Natural killer cell (primary cell): ENCODE data around the gene FEM1B. TPM values are rescaled to one million over a fixed set of nuclear protein-coding genes. Genes with fewer than 3 reads are reported as not detected.

Experiments used
- ATAC-seq, 3 donors: fragments of 150-1000 bp in 2 of 3; fragments of 200-7000 bp in 1 of 3; cut with Tn5 transposase; 1 replicate in 1 of 3; 2 replicates in 2 of 3; pipeline ENCODE4 v1.10.0; 2021; ENCODE audit warnings: mild to moderate bottlenecking in 2 of 3, moderate library complexity in 2 of 3
- DNase-seq, 2 donors: peaks; one replicate each; pipeline versions ENCODE4 v3.0.0 to v3.0.0-alpha.2; 2013 to 2021; ENCODE audit warnings: mixed read lengths in 1 of 2
- H3K27ac ChIP-seq: one replicate; pipeline ENCODE4 v1.5.1; 2013; ENCODE audit warnings: mild to moderate bottlenecking, low read length
- H3K27me3 ChIP-seq: one replicate; pipeline ENCODE4 v1.6.1; 2013; ENCODE audit warnings: low read length; ENCODE audit not compliant: control insufficient read depth, insufficient read depth
- H3K36me3 ChIP-seq: one replicate; pipeline ENCODE4 v1.6.1; 2013; ENCODE audit warnings: low read length; ENCODE audit not compliant: control insufficient read depth, insufficient read depth
- H3K4me1 ChIP-seq: one replicate; pipeline ENCODE4 v1.6.1; 2013; ENCODE audit warnings: low read length; ENCODE audit not compliant: control insufficient read depth, insufficient read depth
- H3K4me3 ChIP-seq: one replicate; pipeline ENCODE4 v1.5.1; 2013; ENCODE audit warnings: low read length
- H3K9me3 ChIP-seq: one replicate; pipeline ENCODE4 v1.6.1; 2013; ENCODE audit warnings: low read length; ENCODE audit not compliant: control insufficient read depth, insufficient read depth
- H3K27ac Mint-ChIP-seq, 2 donors: one replicate each; pipeline ENCODE4 v1.8.0; 2022; ENCODE audit warnings: mild to moderate bottlenecking in 2 of 2, mixed read lengths in 2 of 2, moderate library complexity in 1 of 2
- H3K27me3 Mint-ChIP-seq, 2 donors: one replicate each; pipeline ENCODE4 v1.8.0; 2022; ENCODE audit warnings: low read depth in 2 of 2, mixed read lengths in 2 of 2
- H3K36me3 Mint-ChIP-seq: one replicate; pipeline ENCODE4 v1.8.0; 2022; ENCODE audit warnings: mixed read lengths
- H3K4me1 Mint-ChIP-seq, 2 donors: one replicate each; pipeline ENCODE4 v1.8.0; 2022; ENCODE audit warnings: mixed read lengths in 2 of 2
- H3K4me3 Mint-ChIP-seq: one replicate; pipeline ENCODE4 v1.8.0; 2022; ENCODE audit warnings: mild to moderate bottlenecking, moderate library complexity, mixed read lengths
- H3K9me3 Mint-ChIP-seq, 2 donors: one replicate each; pipeline ENCODE4 v1.8.0; 2022; ENCODE audit warnings: mixed read lengths in 2 of 2
- CTCF ChIP-seq: fragments of 200-600 bp; IDR thresholded peaks from one replicate; pipeline ENCODE4 v1.8.0; 2022; ENCODE audit warnings: antibody characterized with exemption
- WGBS: methylation state at CpG from one replicate; pipeline ENCODE4 v1.1.7; 2013; ENCODE audit warnings: missing lambda C conversion rate; ENCODE audit not compliant: insufficient coverage; 5-methylcytosine and 5-hydroxymethylcytosine counted together
- intact Hi-C: fragments of 100-400 bp; cut with micrococcal nuclease; formaldehyde crosslinking; loops from one replicate; pipeline ENCODE4 v1.14.2; 2022
- total RNA-seq, 4 donors: library from RNA; stranded (reverse); fragments of 120-200 nt in 1 of 4; gene quantifications; one replicate each; pipeline versions ENCODE4 v1.2.3 to v1.2.4, GENCODE V29; 2013 to 2022

The FEM1B gene
- total RNA-seq, 3 donors from 2014 or later (not counting 1 experiment from before 2014, with no cell fraction given): 57.4 to 73.5 (median 67.9) TPM

- Histone ChIP-seq H3K9me3 (no peaks in the 10 kb centered on the region), H3K4me3 (no peak overlapping the region), H3K4me1 (peaks cover 4% of the 10 kb centered on the region), H3K27me3 (no peaks in the 10 kb centered on the region), H3K27ac (peak overlapping the region; percentile 38), H3K36me3 (no peaks in the 10 kb centered on the region)
- H3K9me3 Mint-ChIP-seq: no peaks in the 10 kb centered on the region
- peak overlapping the region; percentile 85 to 91 for H3K27ac Mint-ChIP-seq
- intact Hi-C loops: no loop called here
- ATAC-seq: no peak
- no peak for DNase-seq
- H3K27me3 Mint-ChIP-seq: no peaks in the 10 kb centered on the region
- peaks cover 17 to 25% of the 10 kb centered on the region in 2 donors for H3K4me1 Mint-ChIP-seq
- peak overlapping the region; percentile 84 for H3K4me3 Mint-ChIP-seq
- 97% methylated on average over 5 of the region's 6 CpGs for WGBS
- H3K36me3 Mint-ChIP-seq: no peaks in the 10 kb centered on the region
- no peak for TF ChIP-seq CTCF
Measured at GRCh38 chr15:68300115-68300940, 22.8 kb downstream of the FEM1B start.

GRCh38 chr15:68301301-68301700 lies 23.8 kb downstream of the FEM1B start:
- H3K4me3 Mint-ChIP-seq: no peak overlapping the region
- intact Hi-C loops: no loop called here
- peaks cover 18 to 27% of the 10 kb centered on the region in 2 donors for H3K4me1 Mint-ChIP-seq
- Histone ChIP-seq H3K9me3 (no peaks in the 10 kb centered on the region), H3K36me3 (no peaks in the 10 kb centered on the region), H3K27ac (no peak overlapping the region), H3K4me1 (peaks cover 5% of the 10 kb centered on the region), H3K27me3 (no peaks in the 10 kb centered on the region), H3K4me3 (no peak overlapping the region)
- no peak for TF ChIP-seq CTCF
- DNase-seq (no peak), ATAC-seq (no peak)
- 94% methylated on average over 8 of the region's 8 CpGs for WGBS
- H3K27ac Mint-ChIP-seq: peak overlapping the region in 1 of 2 donors; percentile 91
- no peaks in the 10 kb centered on the region for H3K36me3 Mint-ChIP-seq
- H3K9me3 Mint-ChIP-seq: no peaks in the 10 kb centered on the region
- H3K27me3 Mint-ChIP-seq: peaks cover 0 to under 1% of the 10 kb centered on the region in 2 donors

- intact Hi-C loops: no loop called here
- peaks cover 9% of the 10 kb centered on the region for H3K4me1 ChIP-seq
- no peak overlapping the region for H3K27ac ChIP-seq
- H3K4me3 ChIP-seq: no peak overlapping the region
- H3K9me3 Mint-ChIP-seq: no peaks in the 10 kb centered on the region
- no peaks in the 10 kb centered on the region for H3K36me3 Mint-ChIP-seq
- H3K9me3 ChIP-seq: no peaks in the 10 kb centered on the region
- no peaks in the 10 kb centered on the region for H3K36me3 ChIP-seq
- H3K27me3 ChIP-seq: no peaks in the 10 kb centered on the region
- WGBS: 96% methylated on average over 6 of the region's 6 CpGs
- H3K4me1 Mint-ChIP-seq: peaks cover 26 to 34% of the 10 kb centered on the region in 2 donors
- H3K27ac Mint-ChIP-seq: no peak overlapping the region
- DNase-seq (no peak), ATAC-seq (no peak)
- H3K4me3 Mint-ChIP-seq: no peak overlapping the region
- no peak for TF ChIP-seq CTCF
- peaks cover 0 to 15% of the 10 kb centered on the region in 2 donors for H3K27me3 Mint-ChIP-seq
Measured at GRCh38 chr15:68302729-68303128, 25.2 kb downstream of the FEM1B start.
